Testis (tissue), 2 donors: ENCODE results near the gene RASAL2.

Experiments
- POLR2A ChIP-seq: fragments of 450-650 bp; IDR thresholded peaks from one replicate; pipeline ENCODE4 v1.6.1; 2017; ENCODE audit warnings: antibody characterized with exemption, mild to moderate bottlenecking, moderate library complexity
- TF ChIP-seq, protein P1 (sequence below), 3 experiments: fragments of 450-650 bp in 2 of 3; fragments of 200-600 bp in 1 of 3; sonication (generic) in 1 of 3; IDR thresholded peaks; one replicate each; pipeline ENCODE4 v1.5.1; 2016 to 2019; ENCODE audit warnings: antibody characterized with exemption in 3 of 3, mild to moderate bottlenecking in 2 of 3, moderate library complexity in 1 of 3

- TF ChIP-seq, protein P1, sequence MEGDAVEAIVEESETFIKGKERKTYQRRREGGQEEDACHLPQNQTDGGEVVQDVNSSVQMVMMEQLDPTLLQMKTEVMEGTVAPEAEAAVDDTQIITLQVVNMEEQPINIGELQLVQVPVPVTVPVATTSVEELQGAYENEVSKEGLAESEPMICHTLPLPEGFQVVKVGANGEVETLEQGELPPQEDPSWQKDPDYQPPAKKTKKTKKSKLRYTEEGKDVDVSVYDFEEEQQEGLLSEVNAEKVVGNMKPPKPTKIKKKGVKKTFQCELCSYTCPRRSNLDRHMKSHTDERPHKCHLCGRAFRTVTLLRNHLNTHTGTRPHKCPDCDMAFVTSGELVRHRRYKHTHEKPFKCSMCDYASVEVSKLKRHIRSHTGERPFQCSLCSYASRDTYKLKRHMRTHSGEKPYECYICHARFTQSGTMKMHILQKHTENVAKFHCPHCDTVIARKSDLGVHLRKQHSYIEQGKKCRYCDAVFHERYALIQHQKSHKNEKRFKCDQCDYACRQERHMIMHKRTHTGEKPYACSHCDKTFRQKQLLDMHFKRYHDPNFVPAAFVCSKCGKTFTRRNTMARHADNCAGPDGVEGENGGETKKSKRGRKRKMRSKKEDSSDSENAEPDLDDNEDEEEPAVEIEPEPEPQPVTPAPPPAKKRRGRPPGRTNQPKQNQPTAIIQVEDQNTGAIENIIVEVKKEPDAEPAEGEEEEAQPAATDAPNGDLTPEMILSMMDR (IDR thresholded peaks at IDR 0.05): no peak
- no peak for TF ChIP-seq POLR2A
Measured at GRCh38 chr1:178330153-178330552, 236.2 kb downstream of the RASAL2 start.
